H1 (cell line): Measurements from ENCODE around the gene ISY1. TPM values are rescaled to one million over a fixed set of nuclear protein-coding genes. Genes with fewer than 3 reads are reported as not detected.
"Not testable (repeated sequence)": the region's sequence is repeated elsewhere in the genome, so short reads cannot be mapped to it uniquely, and the experiment has no call there.

Experiments
- CTCF ChIA-PET: fragments of 300-600 bp; sonication (Branson Sonifier 250); formaldehyde crosslinking; loops from one replicate; lab custom pipeline; 2021; ENCODE audit not compliant: partially characterized antibody; lab: Charles Lee
- POLR2A ChIA-PET: fragments of 300-600 bp; sonication (Branson Sonifier 250); formaldehyde crosslinking; loops from one replicate; lab custom pipeline; 2021; ENCODE audit warnings: inconsistent platforms; ENCODE audit not compliant: partially characterized antibody; lab: Charles Lee
- DNase-seq, 2 experiments: peaks; one replicate each; pipeline versions ENCODE4 v3.0.0 to v3.0.0-alpha.2; 2010 to 2022; ENCODE audit warnings: low spot score in 2 of 2, low read depth in 1 of 2, mixed read lengths in 1 of 2
- FAIRE-seq: peaks from 2 replicates; lab custom pipeline; 2011; peaks lifted over from hg19 to GRCh38; lab: Jason Lieb, UNC
- H2AFZ ChIP-seq: 2 replicates; pipeline ENCODE4 v1.8.1; 2012; ENCODE audit warnings: low read length, inconsistent platforms
- H2AK5ac ChIP-seq: 2 replicates; pipeline ENCODE4 v1.6.1; 2013; ENCODE audit warnings: low read depth, low read length
- H2BK120ac ChIP-seq: replicated peaks from 2 replicates; pipeline ENCODE3; 2013; ENCODE audit warnings: low read depth, low read length, inconsistent platforms
- H2BK12ac ChIP-seq: 2 replicates; pipeline ENCODE4 v1.6.1; 2013; ENCODE audit warnings: low read depth, low read length
- H2BK15ac ChIP-seq: 2 replicates; pipeline ENCODE4 v1.6.1; 2013; ENCODE audit warnings: low read length
- H2BK20ac ChIP-seq: 2 replicates; pipeline ENCODE4 v1.6.1; 2013; ENCODE audit warnings: low read length
- H2BK5ac ChIP-seq: 2 replicates; pipeline ENCODE4 v1.6.1; 2013; ENCODE audit warnings: low read depth, low read length
- H3K14ac ChIP-seq: 2 replicates; pipeline ENCODE4 v1.6.1; 2013; ENCODE audit warnings: inconsistent platforms; ENCODE audit not compliant: insufficient read length
- H3K18ac ChIP-seq: 2 replicates; pipeline ENCODE4 v1.6.1; 2013; ENCODE audit warnings: low read length; ENCODE audit errors: extremely low read depth
- H3K23ac ChIP-seq: 2 replicates; pipeline ENCODE4 v1.6.1; 2013; ENCODE audit warnings: inconsistent platforms; ENCODE audit not compliant: insufficient read length
- H3K23me2 ChIP-seq: 2 replicates; pipeline ENCODE4 v1.6.1; 2013; ENCODE audit warnings: low read depth, low read length
- H3K27ac ChIP-seq: 2 replicates; pipeline ENCODE4 v1.6.1; 2011; ENCODE audit warnings: low read depth, low read length, inconsistent platforms
- H3K27me3 ChIP-seq, 4 experiments: replicated peaks in 1 of 4; 1 replicate in 1 of 4; 2 replicates in 3 of 4; pipeline versions ENCODE4 v1.6.1 to v1.8.1; 2011 to 2013; ENCODE audit warnings: low read length in 3 of 4, mild to moderate bottlenecking in 3 of 4, inconsistent platforms in 2 of 4, mixed read lengths in 2 of 4, moderate library complexity in 1 of 4; ENCODE audit not compliant: control insufficient read depth in 3 of 4, insufficient read depth in 3 of 4; ENCODE audit errors: extremely low read depth in 1 of 4
- H3K36me3 ChIP-seq, 4 experiments: 2 replicates each; pipeline versions ENCODE4 v1.6.1 to v1.8.1; 2011 to 2013; ENCODE audit warnings: mild to moderate bottlenecking in 4 of 4, low read length in 3 of 4, moderate library complexity in 2 of 4, control low read depth in 1 of 4, inconsistent platforms in 1 of 4; ENCODE audit not compliant: insufficient read depth in 4 of 4, control insufficient read depth in 2 of 4
- H3K4ac ChIP-seq: replicated peaks from 2 replicates; pipeline ENCODE3; 2013; ENCODE audit warnings: low read length, low read depth, mixed read lengths, inconsistent platforms; ENCODE audit not compliant: insufficient read length
- H3K4me1 ChIP-seq, 4 experiments: replicated peaks in 1 of 4; 1 replicate in 1 of 4; 2 replicates in 3 of 4; pipeline versions ENCODE4 v1.6.1 to v1.8.1; 2011 to 2013; ENCODE audit warnings: low read length in 3 of 4, inconsistent platforms in 2 of 4, mixed read lengths in 1 of 4; ENCODE audit not compliant: insufficient read depth in 4 of 4, control insufficient read depth in 3 of 4
- H3K4me2 ChIP-seq, 2 experiments: 2 replicates each; pipeline versions ENCODE4 v1.6.1 to v1.8.1; 2011 to 2013; ENCODE audit warnings: low read depth in 2 of 2, low read length in 2 of 2, control low read depth in 1 of 2, inconsistent platforms in 1 of 2, mild to moderate bottlenecking in 1 of 2; ENCODE audit not compliant: insufficient read depth in 1 of 2
- H3K4me3 ChIP-seq, 4 experiments: fragments of 200-600, 300-600 bp in 1 of 4; sonication (generic), shearing (Covaris generic), sonication (Bioruptor Twin) in 1 of 4; 2 replicates each; pipeline versions ENCODE4 v1.5.1 to v1.8.1; 2011 to 2016; ENCODE audit warnings: low read length in 4 of 4, low read depth in 3 of 4, control low read depth in 2 of 4, inconsistent platforms in 2 of 4, mild to moderate bottlenecking in 2 of 4, mixed read lengths in 1 of 4, moderate library complexity in 1 of 4; ENCODE audit not compliant: insufficient read depth in 2 of 4; ENCODE audit errors: extremely low read depth in 1 of 4
- H3K56ac ChIP-seq: replicated peaks from 2 replicates; pipeline ENCODE3; 2013; ENCODE audit warnings: low read depth, mild to moderate bottlenecking, mixed read lengths, low read length, inconsistent platforms; ENCODE audit not compliant: insufficient read length
- H3K79me1 ChIP-seq: 2 replicates; pipeline ENCODE4 v1.6.1; 2013; ENCODE audit warnings: low read depth, low read length, control low read depth
- H3K79me2 ChIP-seq, 2 experiments: 2 replicates each; pipeline versions ENCODE4 v1.6.1 to v1.8.1; 2012 to 2013; ENCODE audit warnings: low read length in 2 of 2, mild to moderate bottlenecking in 2 of 2, inconsistent platforms in 1 of 2; ENCODE audit not compliant: insufficient read depth in 2 of 2, control insufficient read depth in 1 of 2
- H3K9ac ChIP-seq, 4 experiments: replicated peaks in 1 of 4; 1 replicate in 1 of 4; 2 replicates in 3 of 4; pipeline versions ENCODE4 v1.6.1 to v1.8.1; 2011 to 2013; ENCODE audit warnings: low read depth in 3 of 4, low read length in 3 of 4, control low read depth in 2 of 4, mild to moderate bottlenecking in 2 of 4, moderate library complexity in 2 of 4, inconsistent platforms in 1 of 4; ENCODE audit errors: extremely low read depth in 1 of 4
- H3K9me3 ChIP-seq, 2 experiments: 2 replicates each; pipeline versions ENCODE4 v1.6.1 to v1.8.1; 2012 to 2013; ENCODE audit warnings: mild to moderate bottlenecking in 2 of 2, moderate library complexity in 2 of 2, control low read depth in 1 of 2, inconsistent platforms in 1 of 2, low read depth in 1 of 2, low read length in 1 of 2, mixed read lengths in 1 of 2; ENCODE audit not compliant: insufficient read depth in 2 of 2
- H4K20me1 ChIP-seq, 2 experiments: replicated peaks in 1 of 2; 2 replicates each; pipeline versions ENCODE3 to v1.8.1; 2011 to 2013; ENCODE audit warnings: inconsistent platforms in 2 of 2, low read length in 2 of 2, mild to moderate bottlenecking in 1 of 2; ENCODE audit not compliant: insufficient read depth in 2 of 2, control insufficient read depth in 1 of 2
- H4K5ac ChIP-seq: 2 replicates; pipeline ENCODE4 v1.6.1; 2013; ENCODE audit warnings: low read length, low read depth, mixed read lengths, inconsistent platforms; ENCODE audit not compliant: insufficient read length
- H4K8ac ChIP-seq: 2 replicates; pipeline ENCODE4 v1.8.0; 2013; ENCODE audit warnings: mild to moderate bottlenecking, moderate library complexity, low read length, inconsistent platforms; ENCODE audit not compliant: insufficient read depth; ENCODE audit errors: extremely low read depth
- H4K91ac ChIP-seq: replicated peaks from 2 replicates; pipeline ENCODE3; 2013; ENCODE audit warnings: low read length, mixed read lengths, inconsistent platforms; ENCODE audit not compliant: insufficient read length
- WGBS, 2 experiments: shearing (Covaris generic) in 1 of 2; methylation state at CpG; one replicate each; pipeline versions ENCODE4 v1.1.6 to v1.1.7; 2013 to 2015; ENCODE audit warnings: low lambda C conversion rate in 2 of 2, mixed read lengths in 2 of 2, inconsistent platforms in 1 of 2, low coverage in 1 of 2, missing lambda C conversion rate in 1 of 2; ENCODE audit not compliant: insufficient replicate concordance in 2 of 2, insufficient coverage in 1 of 2, insufficient read length in 1 of 2; ENCODE audit errors: extremely low coverage in 1 of 2, missing lambda C conversion rate in 1 of 2; 5-methylcytosine and 5-hydroxymethylcytosine counted together
- polyA plus RNA-seq, 7 experiments: library from polyadenylated mRNA; depleted of rRNA in 3 of 7; stranded (reverse) in 5 of 7; unstranded in 2 of 7; fragments of >200 nt in 5 of 7; fragments of 200-250 nt in 2 of 7; gene quantifications; 1 replicate in 5 of 7; 2 replicates in 1 of 7; 4 replicates in 1 of 7; pipeline versions ENCODE4 v1.2.1 to v1.2.3, GENCODE V29; 2011 to 2013; ENCODE audit warnings: missing spikeins in 2 of 7, mixed read lengths in 2 of 7
- total RNA-seq: library from RNA; stranded (reverse); fragmentation: NEBNext Ultra II Directional; extraction: Animal tissue kit (Norgen Biotek cat#: 25700); gene quantifications from 2 replicates; pipeline ENCODE4 v1.2.1, GENCODE V29; 2021

ISY1 gene
- total and polyA plus RNA-seq, 2 of the 8 experiments (the other 6 are each of a cell fraction or from before 2014, with no cell fraction given): 16.6 to 38.7 TPM

DNA sequence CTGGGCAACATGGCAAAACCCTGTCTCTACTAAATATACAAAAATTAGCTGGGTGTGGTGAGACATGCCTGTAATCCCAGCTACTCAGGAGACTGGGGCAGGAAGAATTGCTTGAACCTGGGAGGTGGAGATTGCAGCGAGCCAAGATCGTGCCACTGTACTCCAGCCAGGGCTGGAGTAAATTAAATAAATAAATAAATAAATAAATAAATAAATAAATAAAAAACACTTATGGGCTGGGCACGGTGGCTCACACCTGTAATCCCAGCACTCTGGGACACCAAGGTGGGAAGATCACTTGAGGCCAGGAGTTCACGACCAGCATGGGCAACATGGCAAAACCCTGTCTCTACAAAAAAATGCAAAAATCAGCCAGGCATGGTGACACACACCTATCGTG, 19.9 kb downstream of the ISY1 start:
- 92% methylated on average over 5 of the region's 5 CpGs; no CpG with 5 or more reads in 1 of the 2 experiments for WGBS, 2 experiments

More for the DNA sequence above, 19.9 kb downstream of the ISY1 start:
- H2AK5ac ChIP-seq, H4K8ac ChIP-seq, H4K5ac ChIP-seq, H2AFZ ChIP-seq, H3K14ac ChIP-seq, H3K23me2 ChIP-seq, H2BK15ac ChIP-seq, H3K27ac ChIP-seq, CTCF ChIA-PET, H3K27me3 ChIP-seq, H3K79me1 ChIP-seq, H2BK5ac ChIP-seq, H3K4me3 ChIP-seq, H2BK120ac ChIP-seq, H3K4me2 ChIP-seq, H3K18ac ChIP-seq, H3K9me3 ChIP-seq, H3K4ac ChIP-seq, H4K91ac ChIP-seq, H3K4me1 ChIP-seq, H2BK20ac ChIP-seq, H3K56ac ChIP-seq, H4K20me1 ChIP-seq, H2BK12ac ChIP-seq, H3K79me2 ChIP-seq, H3K23ac ChIP-seq, H3K9ac ChIP-seq, FAIRE-seq, DNase-seq: not testable (repeated sequence)
- POLR2A ChIA-PET: interaction anchor here (1.1 kb wide), 1 partner anchor 25 kb away, joined by 3 read pairs; no protein-coding TSS in a partner anchor
- H3K36me3 ChIP-seq: peaks cover 0 to 17% (median 10%) of the 10 kb centered on the region in 4 experiments; a peak in 4 of 8 replicates
